NCI-H146 (cell line): ENCODE data around the gene NALCN.

Experiments used
- DNase-seq: peaks from one replicate; lab custom pipeline; 2025; lab: John Stamatoyannopoulos, UW

NALCN gene

GRCh38 chr13:101025519-101025918 lies 390.8 kb downstream of the NALCN start:
- peak; percentile 45 for DNase-seq

- no peak for DNase-seq
Measured at GRCh38 chr13:101019126-101019525, 397.2 kb downstream of the NALCN start.

GRCh38 chr13:101018720-101019119 lies 397.6 kb downstream of the NALCN start:
- DNase-seq = no peak

GRCh38 chr13:101017123-101017872 lies 399.0 kb downstream of the NALCN start:
- no peak for DNase-seq

GRCh38 chr13:101016475-101016874 lies 399.8 kb downstream of the NALCN start:
- DNase-seq = no peak

- DNase-seq = peak; percentile 3
Measured at GRCh38 chr13:101013245-101013644, 403.1 kb downstream of the NALCN start.

GRCh38 chr13:101010100-101010499 lies 406.2 kb downstream of the NALCN start:
- no peak for DNase-seq

GRCh38 chr13:101007245-101007644 lies 409.1 kb downstream of the NALCN start:
- DNase-seq = no peak
